GM18868 (cell line): ENCODE measurements around the gene NEU1.
"Not testable (repeated sequence)": the region's sequence is repeated elsewhere in the genome, so short reads cannot be mapped to it uniquely, and the experiment has no call there.

Experiments used
- ATAC-seq: cut with Tn5 transposase; IDR thresholded peaks from one replicate; pipeline ENCODE4 v1.9.1; 2021; ENCODE audit warnings: mild to moderate bottlenecking, moderate library complexity; ENCODE audit not compliant: unreplicated experiment

The NEU1 gene

GRCh38 chr6:31875877-31876276 lies 13.3 kb upstream of the NEU1 start:
- ATAC-seq, result no peak

DNA sequence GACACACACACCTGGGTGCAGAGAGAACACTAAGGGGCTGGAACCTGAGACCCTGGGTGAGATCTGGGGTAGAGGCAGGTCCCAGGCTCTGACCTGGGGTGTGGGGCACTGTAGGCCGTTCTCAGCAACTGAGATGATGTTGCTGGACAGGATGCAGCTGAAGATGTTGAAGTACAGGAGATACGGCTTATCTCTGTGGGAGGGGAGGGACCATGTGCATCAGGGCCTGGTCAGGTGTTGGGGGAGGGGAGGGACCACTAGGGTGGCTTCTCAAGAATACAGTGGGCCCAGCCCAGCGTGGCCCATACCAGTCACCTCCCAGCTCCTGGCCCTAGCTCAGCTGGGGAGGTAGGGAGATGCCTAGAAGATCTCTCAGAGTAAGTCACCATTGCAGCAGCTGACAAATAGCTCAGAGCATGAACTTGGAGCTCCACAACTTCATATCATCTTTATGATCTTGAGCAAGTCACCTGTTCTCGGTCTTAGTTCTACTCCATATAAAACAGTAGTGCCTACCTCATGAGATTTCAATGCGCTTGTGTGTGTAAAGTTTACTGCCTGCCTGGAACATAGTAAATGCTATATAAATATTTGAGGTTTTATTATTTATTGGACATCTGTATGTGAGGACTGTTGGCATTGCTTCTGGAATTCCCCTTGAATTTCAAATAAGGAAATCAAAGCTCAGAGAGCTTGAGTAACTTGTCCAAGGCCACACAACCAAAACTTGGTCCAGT lies 12.4 kb upstream of the NEU1 start:
- no peak for ATAC-seq

DNA sequence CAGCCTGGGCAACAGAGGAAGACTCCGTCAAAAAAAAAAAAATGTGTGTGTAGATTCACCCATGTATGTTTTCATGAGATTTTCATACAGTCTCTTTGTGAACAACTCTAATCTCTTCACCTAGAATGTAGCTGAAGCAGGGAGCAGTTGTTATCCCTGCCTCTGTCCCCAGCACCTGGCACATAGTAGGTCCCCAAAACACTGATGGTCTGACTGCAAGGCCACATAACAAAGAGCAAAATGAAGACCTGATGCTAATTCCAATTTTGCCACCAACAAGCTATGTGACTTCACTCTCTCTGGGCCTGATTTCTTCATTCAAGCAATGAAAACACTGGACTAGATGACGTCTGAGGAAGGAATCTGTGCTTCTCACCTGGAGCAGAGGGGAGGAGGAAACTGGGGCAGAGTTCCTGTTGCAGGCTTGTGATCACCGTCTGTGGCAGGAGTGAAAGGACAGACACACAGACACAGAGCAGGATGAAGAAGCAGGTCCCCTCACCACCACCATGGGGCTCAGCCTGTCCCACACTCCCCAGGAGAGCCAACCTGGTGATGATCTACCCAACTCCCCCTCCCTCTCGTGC lies 11.6 kb upstream of the NEU1 start:
- ATAC-seq, result no peak

GRCh38 chr6:31871046-31871659 lies 8.5 kb upstream of the NEU1 start:
- ATAC-seq, result no peak

GRCh38 chr6:31870385-31870921 lies 7.8 kb upstream of the NEU1 start:
- ATAC-seq, result no peak

- ATAC-seq, result no peak
These were observed 6.7 kb upstream of the NEU1 start for GRCh38 chr6:31869343-31869742.

DNA sequence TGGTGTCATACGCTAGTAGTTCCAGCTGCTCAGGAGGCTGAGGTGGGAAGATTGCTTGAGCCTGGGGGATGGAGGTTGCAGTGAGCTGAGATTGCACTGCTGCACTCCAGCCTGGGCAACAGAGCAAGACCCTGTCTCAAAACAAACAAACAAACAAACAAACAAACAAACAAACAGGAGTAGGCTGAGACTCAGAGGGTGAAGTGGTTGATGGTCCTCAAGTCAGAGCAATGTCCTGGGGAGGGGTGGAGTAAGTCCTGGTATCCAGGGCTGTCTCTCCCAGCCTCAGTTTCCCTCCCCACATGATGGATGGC lies 6.0 kb upstream of the NEU1 start:
- ATAC-seq, result not testable (repeated sequence)

DNA sequence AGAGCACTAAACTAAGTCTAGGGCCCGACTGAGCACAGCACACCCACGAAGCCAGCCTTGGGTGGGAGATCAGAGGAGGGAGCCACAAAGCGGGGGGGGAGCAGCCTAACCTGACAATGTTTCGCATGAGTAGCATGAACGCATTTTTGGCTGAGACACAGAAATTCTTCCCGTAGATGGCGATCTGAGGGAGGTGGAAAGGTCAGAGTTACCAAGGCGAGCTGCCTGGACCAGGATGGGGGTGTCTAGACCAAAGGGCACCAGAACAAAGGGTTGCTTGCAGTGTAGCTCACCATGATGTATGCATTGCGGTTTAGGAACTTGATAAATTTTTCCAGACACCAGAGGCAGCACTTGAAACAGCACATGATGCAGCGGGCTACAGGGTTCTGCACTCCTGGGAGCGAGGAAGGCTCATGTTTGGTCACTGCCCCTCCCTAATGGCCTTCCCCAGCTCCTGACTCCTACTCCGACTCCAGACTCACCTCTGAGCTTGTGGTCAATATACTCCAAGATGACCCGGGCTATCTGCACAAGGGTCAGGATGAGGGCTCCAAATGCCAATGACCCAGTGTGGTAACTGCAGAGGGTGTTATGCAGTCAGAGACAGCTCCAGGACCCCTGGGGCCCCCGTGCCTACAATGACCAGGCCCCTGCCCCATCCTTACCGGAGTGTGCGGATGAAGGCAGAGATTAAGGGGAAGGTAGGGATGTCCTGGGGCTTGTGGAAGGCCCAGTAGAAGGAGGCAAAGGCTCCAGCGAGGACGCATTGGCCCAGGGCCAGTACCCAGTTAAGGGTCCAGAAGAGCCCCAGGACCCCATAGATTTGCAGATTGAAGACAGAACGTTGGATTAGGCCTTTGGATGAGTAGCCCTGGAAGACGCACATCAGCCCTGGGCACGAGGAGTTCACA lies 2.8 kb upstream of the NEU1 start:
- no peak for ATAC-seq

DNA sequence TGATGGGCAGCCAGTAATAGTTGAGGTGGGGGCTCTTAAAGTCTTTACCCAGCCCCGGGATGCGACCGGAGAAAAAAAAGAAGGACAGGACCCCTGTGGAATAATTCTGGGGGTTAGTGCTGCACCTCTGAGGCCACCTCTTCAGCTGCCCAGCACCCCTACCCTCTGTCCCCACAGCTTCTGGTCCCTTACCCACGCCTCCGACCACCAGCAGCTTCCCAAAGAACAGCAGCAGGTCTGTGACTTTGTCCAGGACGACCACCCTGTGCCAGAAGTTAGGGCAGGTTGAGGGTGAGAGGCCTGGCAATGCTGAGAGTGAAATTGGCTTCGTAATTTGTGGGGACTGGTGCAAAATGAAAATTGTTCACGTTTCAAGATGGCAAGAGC lies 2.2 kb upstream of the NEU1 start:
- no peak for ATAC-seq

- not testable (repeated sequence) for ATAC-seq
These were observed 1.5 kb upstream of the NEU1 start for GRCh38 chr6:31864123-31864562.

DNA sequence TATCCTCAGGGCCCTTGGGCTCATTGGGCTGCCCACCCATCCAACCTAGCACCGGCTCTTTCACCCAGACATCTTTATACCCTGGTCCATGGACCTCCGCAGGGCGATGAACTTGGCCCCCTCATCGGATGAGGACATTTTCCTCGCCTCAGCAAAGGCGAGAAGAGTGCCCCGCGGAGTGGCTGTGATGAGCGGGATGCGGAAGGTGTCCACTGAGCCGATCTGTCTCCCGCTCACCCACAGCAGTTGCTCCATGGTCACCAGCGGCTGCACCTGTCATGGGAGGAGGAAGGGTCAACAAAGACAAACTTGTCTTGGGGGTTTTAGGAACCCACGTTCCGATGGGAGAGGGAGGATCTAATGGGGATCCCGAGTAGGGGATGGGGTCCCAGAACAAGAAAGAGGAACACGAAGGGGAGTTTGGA lies 690 bp downstream of the NEU1 start:
- ATAC-seq, result no peak

DNA sequence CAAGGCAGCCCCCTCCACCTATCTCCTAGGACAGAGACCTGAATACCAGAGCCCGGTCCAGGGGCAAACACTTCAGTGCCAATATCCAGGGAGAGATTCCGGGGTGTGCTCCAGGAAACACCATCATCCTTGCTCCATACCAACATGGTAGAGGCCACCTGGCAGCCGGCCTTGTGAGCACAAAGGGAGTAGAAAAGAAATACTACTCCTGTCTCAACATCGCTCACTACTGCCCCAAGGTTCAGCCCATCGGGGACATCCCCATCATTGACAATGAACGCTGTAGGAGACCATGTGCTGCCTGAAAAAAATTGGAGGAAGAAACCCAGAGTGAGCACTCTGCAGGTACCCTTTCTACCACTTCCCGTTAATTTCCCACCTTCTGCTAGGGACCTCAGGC lies 1.5 kb downstream of the NEU1 start:
- no peak for ATAC-seq

DNA sequence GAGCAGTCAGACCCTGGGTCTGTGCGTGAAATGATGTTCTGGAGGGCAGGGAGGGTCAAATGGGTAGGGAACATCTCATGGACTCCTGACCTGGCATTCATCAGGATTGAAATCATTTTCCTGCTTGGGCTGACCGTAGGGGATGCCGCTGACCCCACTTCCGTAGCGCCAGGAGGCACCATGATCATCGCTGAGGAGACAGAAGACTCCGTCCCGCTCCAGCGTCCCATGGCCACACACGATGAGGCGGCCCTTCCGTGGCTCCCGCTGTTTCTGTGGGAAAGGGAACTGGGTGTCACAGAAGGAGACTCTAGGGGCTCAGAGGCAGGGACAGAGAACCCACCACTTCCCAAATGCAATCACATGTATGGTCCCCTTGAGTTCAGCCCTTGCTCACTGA lies 2.3 kb downstream of the NEU1 start:
- no peak for ATAC-seq

GRCh38 chr6:31859923-31860322 lies 2.7 kb downstream of the NEU1 start:
- no peak for ATAC-seq

DNA sequence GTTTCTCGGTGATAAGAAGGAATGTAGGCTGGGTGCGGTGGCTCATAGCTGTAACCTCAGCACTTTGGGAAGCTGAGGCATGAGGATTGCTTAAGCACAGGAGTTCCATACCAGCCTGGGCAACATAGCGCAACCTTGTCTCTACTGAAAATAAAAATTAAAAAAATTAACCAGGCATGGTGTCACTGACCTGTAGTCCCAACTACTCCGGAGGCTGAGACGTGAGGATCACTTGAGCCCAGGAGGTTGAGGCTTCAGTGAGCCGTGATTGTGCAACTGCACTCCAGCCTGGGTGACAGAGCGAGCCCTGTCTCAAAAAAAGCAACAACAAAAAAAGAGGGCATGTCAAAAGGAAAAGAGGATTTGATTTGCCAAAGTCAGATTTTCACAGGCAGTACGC lies 3.9 kb downstream of the NEU1 start:
- ATAC-seq, result no peak

- ATAC-seq, result not testable (repeated sequence)
These were observed 4.8 kb downstream of the NEU1 start for GRCh38 chr6:31857774-31858173.

- ATAC-seq, result not testable (repeated sequence)
These were observed 10.5 kb downstream of the NEU1 start for GRCh38 chr6:31851980-31852718.

- no peak for ATAC-seq
These were observed 11.2 kb downstream of the NEU1 start for GRCh38 chr6:31851485-31851832.

DNA sequence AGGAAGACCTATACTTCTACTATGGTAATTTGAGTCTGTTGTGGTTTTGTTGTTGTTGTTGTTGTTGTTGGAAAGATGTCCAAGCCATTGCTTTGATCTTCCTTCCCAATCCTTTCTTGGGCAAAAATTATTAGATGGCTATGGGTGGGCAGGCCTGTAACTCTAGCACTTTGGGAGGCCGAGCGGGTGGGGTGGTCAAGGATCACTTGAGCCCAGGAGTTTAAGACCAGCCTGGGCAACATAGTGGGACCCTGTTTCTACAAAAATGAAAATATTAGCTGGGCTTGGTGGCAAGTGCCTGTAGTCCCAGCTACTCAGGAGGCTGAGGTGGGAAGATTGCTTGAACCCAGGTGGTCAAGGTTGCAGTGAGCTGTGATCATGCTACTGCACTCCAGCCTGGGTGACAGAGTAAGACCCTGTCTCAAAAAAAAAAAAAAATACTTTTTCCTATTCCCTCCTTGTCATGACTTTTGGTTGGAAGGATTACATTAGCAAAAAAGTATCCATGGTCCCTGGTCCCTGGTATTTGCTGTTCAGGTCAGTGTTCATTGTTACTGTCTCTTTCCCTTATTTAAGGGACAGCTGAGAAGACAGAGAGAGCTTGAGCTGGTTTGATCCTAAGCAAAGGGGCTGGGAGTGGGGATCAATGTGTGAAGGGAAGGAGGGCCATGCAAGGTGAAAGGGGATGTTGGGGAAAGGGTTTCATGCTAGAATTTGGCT lies 11.7 kb downstream of the NEU1 start:
- ATAC-seq, result no peak
